ENCODE data around the gene NPBWR2.

Gene NPBWR2

GRCh38 chr20:64083378-64083803 is 24.0 kb downstream of the NPBWR2 start:
- peak; percentile 72 for DNase-seq

GRCh38 chr20:64082820-64083377 is 24.5 kb downstream of the NPBWR2 start:
- no peak for DNase-seq

GRCh38 chr20:64082126-64082731 is 25.1 kb downstream of the NPBWR2 start:
- no peak for DNase-seq

- DNase-seq = no peak
Observed at GRCh38 chr20:64081624-64081964, 25.8 kb downstream of the NPBWR2 start.

GRCh38 chr20:64080813-64081623 is 26.3 kb downstream of the NPBWR2 start:
- no peak for DNase-seq

GRCh38 chr20:64080013-64080812 is 27.2 kb downstream of the NPBWR2 start, which contains the start of gene OPRL1:
Gene OPRL1, plus strand, starts transcription at chr20:64080082. Its CDS starts 12,639 bp downstream, at chr20:64092721.
- DNase-seq = no peak

GRCh38 chr20:64079273-64080012 is 27.9 kb downstream of the NPBWR2 start, which contains the start of gene RGS19:
Gene RGS19, minus strand, starts transcription at chr20:64079518. Its CDS starts 2,632 bp downstream, at chr20:64076886.
- DNase-seq = peak; percentile 57

GRCh38 chr20:64078934-64079272 is 28.5 kb downstream of the NPBWR2 start:
- no peak for DNase-seq

GRCh38 chr20:64077876-64078551 is 29.4 kb downstream of the NPBWR2 start:
- DNase-seq = no peak

- DNase-seq = no peak
Observed at GRCh38 chr20:64077541-64077875, 29.9 kb downstream of the NPBWR2 start.

GRCh38 chr20:64077094-64077493 is 30.3 kb downstream of the NPBWR2 start:
- DNase-seq = no peak

- no peak for DNase-seq
Observed at GRCh38 chr20:64076061-64076997, 31.0 kb downstream of the NPBWR2 start.

- DNase-seq = no peak
Observed at GRCh38 chr20:64075556-64075955, 31.8 kb downstream of the NPBWR2 start.

GRCh38 chr20:64074963-64075362 is 32.4 kb downstream of the NPBWR2 start:
- no peak for DNase-seq

- DNase-seq = no peak
Observed at GRCh38 chr20:64074184-64074789, 33.1 kb downstream of the NPBWR2 start.

GRCh38 chr20:64073476-64074183 is 33.7 kb downstream of the NPBWR2 start:
- DNase-seq = no peak

GRCh38 chr20:64072498-64073063 is 34.8 kb downstream of the NPBWR2 start:
- no peak for DNase-seq

GRCh38 chr20:64071341-64072332 is 35.7 kb downstream of the NPBWR2 start:
- no peak for DNase-seq
